Neutrophil (primary cell): ENCODE measurements around the gene FBXW7.

Experiments
- H3K27ac ChIP-seq: fragments of 200-600 bp; sonication (generic); 2 replicates; pipeline ENCODE4 v1.5.1; 2016; ENCODE audit warnings: mild to moderate bottlenecking, moderate library complexity
- H3K27me3 ChIP-seq: fragments of 200-600 bp; sonication (generic); 2 replicates; pipeline ENCODE4 v1.6.0; 2016; ENCODE audit warnings: mild to moderate bottlenecking
- H3K36me3 ChIP-seq: fragments of 200-600 bp; sonication (generic); 2 replicates; pipeline ENCODE4 v1.5.1; 2017
- H3K4me1 ChIP-seq, 2 experiments: fragments of 200-600 bp in 1 of 2; sonication (generic) in 1 of 2; 1 replicate in 1 of 2; 2 replicates in 1 of 2; pipeline versions ENCODE4 v1.5.1 to v1.6.1; 2013 to 2016; ENCODE audit warnings: low read depth in 1 of 2, low read length in 1 of 2, mild to moderate bottlenecking in 1 of 2, moderate library complexity in 1 of 2; ENCODE audit not compliant: control insufficient read depth in 1 of 2, insufficient read depth in 1 of 2
- H3K4me3 ChIP-seq, 2 experiments: fragments of 200-600 bp in 1 of 2; sonication (generic) in 1 of 2; 1 replicate in 1 of 2; 2 replicates in 1 of 2; pipeline ENCODE4 v1.5.1; 2013 to 2016; ENCODE audit warnings: low read depth in 1 of 2, low read length in 1 of 2, mild to moderate bottlenecking in 1 of 2, moderate library complexity in 1 of 2
- H3K9me3 ChIP-seq: fragments of 200-600 bp; sonication (generic); 2 replicates; pipeline ENCODE4 v1.5.1; 2016
- TF ChIP-seq, protein P1 (sequence below): fragments of 200-600 bp; sonication (generic); IDR thresholded peaks from 2 replicates; pipeline ENCODE4 v1.5.1; 2016; ENCODE audit warnings: antibody characterized with exemption

Gene FBXW7

DNA sequence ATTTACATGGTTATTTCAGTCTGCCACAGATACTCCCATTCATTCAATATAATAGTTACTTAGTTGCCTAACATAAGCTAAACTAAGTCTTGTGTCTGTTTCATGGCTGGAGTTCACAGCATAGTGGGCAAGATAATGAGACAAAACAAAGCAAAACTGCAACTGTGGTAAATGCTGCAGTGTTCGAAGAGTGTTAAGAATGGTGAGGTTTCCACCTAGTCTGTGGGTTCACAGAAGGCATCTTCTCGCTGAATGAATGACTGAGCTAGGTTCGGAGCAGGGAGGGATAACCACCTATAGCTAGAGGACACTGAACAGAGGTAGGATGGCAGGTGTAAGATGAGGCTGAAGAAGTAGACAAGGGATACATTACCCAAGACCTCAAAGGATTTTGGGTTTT, 171.0 kb downstream of the FBXW7 start:
- peaks cover 3% of the 10 kb centered on the region for H3K36me3 ChIP-seq
- no peak overlapping the region for H3K27ac ChIP-seq
- H3K4me3 ChIP-seq, result no peak overlapping the region
- peaks cover 0 to 3% of the 10 kb centered on the region in 2 experiments for H3K4me1 ChIP-seq
- TF ChIP-seq, protein P1, sequence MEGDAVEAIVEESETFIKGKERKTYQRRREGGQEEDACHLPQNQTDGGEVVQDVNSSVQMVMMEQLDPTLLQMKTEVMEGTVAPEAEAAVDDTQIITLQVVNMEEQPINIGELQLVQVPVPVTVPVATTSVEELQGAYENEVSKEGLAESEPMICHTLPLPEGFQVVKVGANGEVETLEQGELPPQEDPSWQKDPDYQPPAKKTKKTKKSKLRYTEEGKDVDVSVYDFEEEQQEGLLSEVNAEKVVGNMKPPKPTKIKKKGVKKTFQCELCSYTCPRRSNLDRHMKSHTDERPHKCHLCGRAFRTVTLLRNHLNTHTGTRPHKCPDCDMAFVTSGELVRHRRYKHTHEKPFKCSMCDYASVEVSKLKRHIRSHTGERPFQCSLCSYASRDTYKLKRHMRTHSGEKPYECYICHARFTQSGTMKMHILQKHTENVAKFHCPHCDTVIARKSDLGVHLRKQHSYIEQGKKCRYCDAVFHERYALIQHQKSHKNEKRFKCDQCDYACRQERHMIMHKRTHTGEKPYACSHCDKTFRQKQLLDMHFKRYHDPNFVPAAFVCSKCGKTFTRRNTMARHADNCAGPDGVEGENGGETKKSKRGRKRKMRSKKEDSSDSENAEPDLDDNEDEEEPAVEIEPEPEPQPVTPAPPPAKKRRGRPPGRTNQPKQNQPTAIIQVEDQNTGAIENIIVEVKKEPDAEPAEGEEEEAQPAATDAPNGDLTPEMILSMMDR, result no peak
- H3K9me3 ChIP-seq, result no peaks in the 10 kb centered on the region
- no peaks in the 10 kb centered on the region for H3K27me3 ChIP-seq

DNA sequence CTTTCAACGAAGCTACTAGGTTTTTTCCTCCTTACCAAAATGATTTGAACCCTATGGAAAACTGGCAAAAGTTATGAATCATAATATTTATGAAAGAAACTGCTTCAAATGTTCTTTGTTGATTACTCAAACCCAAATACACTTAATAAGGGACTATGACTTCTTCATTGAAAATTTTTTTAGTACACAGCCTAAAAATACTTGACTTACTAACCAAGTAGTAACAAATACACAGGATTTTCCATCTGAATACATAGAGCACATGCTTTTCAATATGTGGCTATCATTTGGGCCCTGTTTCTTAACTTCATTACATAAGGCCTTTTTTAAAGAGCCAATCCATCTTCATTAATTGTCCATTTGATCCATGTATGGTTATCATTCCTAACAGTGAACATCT, 171.5 kb downstream of the FBXW7 start:
- no peaks in the 10 kb centered on the region for H3K27me3 ChIP-seq
- TF ChIP-seq, protein P1, result no peak
- peaks cover 3% of the 10 kb centered on the region for H3K36me3 ChIP-seq
- H3K27ac ChIP-seq, result no peak overlapping the region
- no peak overlapping the region for H3K4me3 ChIP-seq
- H3K9me3 ChIP-seq, result no peaks in the 10 kb centered on the region
- peaks cover 0 to 8% of the 10 kb centered on the region in 2 experiments for H3K4me1 ChIP-seq

DNA sequence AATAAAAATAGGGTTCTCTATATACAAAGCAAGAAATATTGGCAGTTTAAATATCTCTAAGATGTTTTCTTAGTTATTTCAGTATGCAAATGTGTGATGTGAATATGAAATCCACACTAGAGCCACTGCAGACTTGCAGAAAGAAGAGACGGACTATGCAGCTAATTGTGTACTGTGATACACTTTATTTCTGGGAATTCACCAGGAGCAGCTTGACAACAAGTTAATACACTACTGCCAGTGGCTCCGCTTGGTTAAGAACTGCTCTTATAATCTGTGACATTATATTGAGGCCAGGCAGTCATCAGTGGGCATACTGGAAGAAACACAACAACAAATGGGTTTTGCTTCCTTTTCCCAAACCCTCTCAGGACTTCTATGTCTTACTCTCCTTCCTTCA, 172.0 kb downstream of the FBXW7 start:
- H3K27me3 ChIP-seq, result no peaks in the 10 kb centered on the region
- TF ChIP-seq, protein P1, result no peak
- no peak overlapping the region for H3K27ac ChIP-seq
- peaks cover 4 to 13% of the 10 kb centered on the region in 2 experiments for H3K4me1 ChIP-seq
- H3K36me3 ChIP-seq, result peaks cover 3% of the 10 kb centered on the region
- no peaks in the 10 kb centered on the region for H3K9me3 ChIP-seq
- H3K4me3 ChIP-seq, result no peak overlapping the region

DNA sequence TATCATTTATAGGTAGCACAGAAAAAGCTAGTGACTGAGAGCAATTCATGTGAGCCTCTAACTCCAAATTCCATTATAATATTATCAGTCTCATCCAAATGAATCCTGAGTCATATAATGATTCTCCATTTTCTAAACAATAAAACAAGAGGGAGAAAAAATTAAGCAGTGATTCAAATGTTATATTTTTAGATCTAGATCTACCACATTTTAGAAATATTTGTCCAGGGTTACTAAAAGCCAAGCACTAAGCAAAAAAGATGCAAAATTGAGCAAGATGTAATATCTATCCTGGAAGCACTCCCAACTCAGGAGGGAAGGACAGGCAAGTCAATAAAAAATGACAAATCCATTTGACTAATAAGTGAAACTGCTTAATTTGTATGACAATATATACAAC, 172.8 kb downstream of the FBXW7 start:
- Histone ChIP-seq H3K27ac (no peak overlapping the region), H3K9me3 (no peaks in the 10 kb centered on the region), H3K4me3 (no peak overlapping the region), H3K4me1 (peaks cover 5 to 16% of the 10 kb centered on the region in 2 experiments), H3K27me3 (no peaks in the 10 kb centered on the region), H3K36me3 (peaks cover 3% of the 10 kb centered on the region)
- TF ChIP-seq, protein P1, result no peak

DNA sequence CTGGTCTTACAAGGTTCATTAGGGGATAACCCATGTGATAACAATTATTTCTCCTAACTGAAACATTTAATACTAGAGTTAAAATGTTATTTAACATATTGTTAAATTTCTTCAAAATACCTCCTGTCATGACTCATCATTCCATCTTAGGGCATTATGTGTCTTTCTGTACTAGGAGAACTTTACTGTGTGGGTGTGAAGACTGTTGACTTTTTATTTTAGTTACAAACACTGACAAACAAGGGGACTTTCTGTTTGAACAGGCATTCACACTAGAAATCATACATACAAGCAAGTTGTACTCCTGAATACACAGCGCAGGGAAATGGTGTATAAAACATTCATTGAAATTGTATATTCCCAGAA, 175.9 kb downstream of the FBXW7 start:
- Histone ChIP-seq H3K4me3 (no peak overlapping the region), H3K36me3 (peaks cover 3% of the 10 kb centered on the region), H3K27me3 (no peaks in the 10 kb centered on the region), H3K4me1 (peaks cover 5 to 16% of the 10 kb centered on the region in 2 experiments), H3K9me3 (no peaks in the 10 kb centered on the region), H3K27ac (peak overlapping the region; percentile 13)
- TF ChIP-seq, protein P1, result no peak
